Caco-2 (cell line): ENCODE results near the gene KRT3. TPM values are rescaled to one million over a fixed set of nuclear protein-coding genes. Genes with fewer than 3 reads are reported as not detected.
A peak's percentile ranks its signal among the peaks of the same experiment; 100 is the strongest.

Source experiments
- BruUV-seq: library from RNA; stranded (reverse); fragments of 400-500 nt; replicated peaks from 2 replicates; lab custom pipeline; 2021; lab: Mats Ljungman, UMichigan
- CTCF ChIA-PET: fragments of 300-600 bp; sonication (Branson Sonifier 250); formaldehyde crosslinking; loops from one replicate; lab custom pipeline; 2022; ENCODE audit warnings: antibody characterized with exemption; lab: Charles Lee
- POLR2A ChIA-PET: fragments of 300-600 bp; sonication (Branson Sonifier 250); formaldehyde crosslinking; loops from one replicate; lab custom pipeline; 2022; ENCODE audit warnings: antibody characterized with exemption; lab: Charles Lee
- DNase-seq, 2 experiments: peaks; one replicate each; pipeline versions ENCODE4 v3.0.0 to v3.0.0-alpha.2; 2020 to 2022
- H3K27me3 ChIP-seq: replicated peaks from 2 replicates; pipeline ENCODE4 v1.6.0; 2011; ENCODE audit warnings: low read length; ENCODE audit not compliant: control insufficient read depth, insufficient read depth
- H3K36me3 ChIP-seq: 2 replicates; pipeline ENCODE4 v1.5.1; 2011; ENCODE audit warnings: low read length; ENCODE audit not compliant: control insufficient read depth, insufficient read depth
- H3K4me1 ChIP-seq: fragments of 250-450 bp; sonication (Bioruptor Pico); 2 replicates; pipeline ENCODE4 v1.5.1; 2020; ENCODE audit warnings: mild to moderate bottlenecking
- H3K4me3 ChIP-seq: 2 replicates; pipeline ENCODE4 v1.5.1; 2011; ENCODE audit warnings: low read depth, mild to moderate bottlenecking, control low read depth, low read length
- H3K9me3 ChIP-seq: fragments of 250-450 bp; sonication (Bioruptor Pico); 2 replicates; pipeline ENCODE4 v1.5.1; 2020; ENCODE audit warnings: mild to moderate bottlenecking, moderate library complexity
- H3K27ac Mint-ChIP-seq: one replicate; pipeline ENCODE4 v1.8.0; 2022; ENCODE audit warnings: mixed read lengths; ENCODE audit not compliant: unreplicated experiment
- H3K27me3 Mint-ChIP-seq: one replicate; pipeline ENCODE4 v1.8.0; 2022; ENCODE audit warnings: mixed read lengths; ENCODE audit not compliant: insufficient read depth, unreplicated experiment
- H3K36me3 Mint-ChIP-seq: one replicate; pipeline ENCODE4 v1.8.0; 2022; ENCODE audit warnings: mild to moderate bottlenecking, mixed read lengths; ENCODE audit not compliant: insufficient read depth, unreplicated experiment
- H3K4me1 Mint-ChIP-seq: one replicate; pipeline ENCODE4 v1.8.0; 2022; ENCODE audit warnings: low read depth, mixed read lengths; ENCODE audit not compliant: unreplicated experiment
- H3K4me3 Mint-ChIP-seq: one replicate; pipeline ENCODE4 v1.8.0; 2022; ENCODE audit warnings: mild to moderate bottlenecking, moderate library complexity, mixed read lengths; ENCODE audit not compliant: unreplicated experiment
- H3K9me3 Mint-ChIP-seq: one replicate; pipeline ENCODE4 v1.8.0; 2022; ENCODE audit warnings: mixed read lengths; ENCODE audit not compliant: unreplicated experiment
- CTCF ChIP-seq, 2 experiments: fragments of 200-600 bp in 1 of 2; IDR thresholded peaks; 1 replicate in 1 of 2; 2 replicates in 1 of 2; pipeline versions ENCODE4 v1.5.1 to v1.8.0; 2011 to 2022; ENCODE audit warnings: antibody characterized with exemption in 1 of 2, control low read depth in 1 of 2, inconsistent platforms in 1 of 2, low read depth in 1 of 2, low read length in 1 of 2, mild to moderate bottlenecking in 1 of 2, moderate library complexity in 1 of 2; ENCODE audit not compliant: insufficient read depth in 1 of 2, severe bottlenecking in 1 of 2, unreplicated experiment in 1 of 2
- intact Hi-C: fragments of 100-400 bp; cut with micrococcal nuclease; formaldehyde crosslinking; loops from one replicate; pipeline ENCODE4 v1.10.0; 2022; ENCODE audit not compliant: unreplicated experiment
- total RNA-seq: library from RNA; stranded (reverse); gene quantifications from 2 replicates; pipeline ENCODE4 v1.2.3, GENCODE V29; 2022

Gene KRT3
- total RNA-seq, 1 experiment from 2014 or later, result not detected

GRCh38 chr12:52742822-52743457 lies 53.0 kb downstream of the KRT3 start:
- H3K9me3 ChIP-seq, result no peaks in the 10 kb centered on the region
- no peaks in the 10 kb centered on the region for H3K9me3 Mint-ChIP-seq
- no peaks in the 10 kb centered on the region for H3K27me3 ChIP-seq
- no peaks in the 10 kb centered on the region for H3K4me1 Mint-ChIP-seq
- H3K4me3 ChIP-seq, result no peak overlapping the region
- DNase-seq, result no peak
- ChIA-PET POLR2A (interaction anchor here (0.6 kb wide), 1 partner anchor 280 kb away, joined by 3 read pairs; no protein-coding TSS in a partner anchor), CTCF (no interaction called here)
- intact Hi-C loops, result no loop called here
- no peak overlapping the region for H3K4me3 Mint-ChIP-seq
- BruUV-seq, result no TSS peak
- H3K36me3 Mint-ChIP-seq, result no peaks in the 10 kb centered on the region
- TF ChIP-seq CTCF (IDR thresholded peaks at IDR 0.05; ENCODE audit: insufficient read depth in 1 of 2, low read depth in 1 of 2, low read length in 1 of 2, severe bottlenecking in 1 of 2, unreplicated experiment in 1 of 2), result no peak
- H3K4me1 ChIP-seq, result no peaks in the 10 kb centered on the region
- no peak overlapping the region for H3K27ac Mint-ChIP-seq
- H3K27me3 Mint-ChIP-seq, result peaks cover 12% of the 10 kb centered on the region
- H3K36me3 ChIP-seq, result no peaks in the 10 kb centered on the region

- Mint-ChIP-seq H3K9me3 (no peaks in the 10 kb centered on the region), H3K27me3 (peaks cover 12% of the 10 kb centered on the region), H3K4me3 (no peak overlapping the region), H3K36me3 (no peaks in the 10 kb centered on the region), H3K4me1 (no peaks in the 10 kb centered on the region), H3K27ac (no peak overlapping the region)
- no peak for DNase-seq
- CTCF ChIA-PET, result no interaction called here
- no peak overlapping the region for H3K4me3 ChIP-seq
- intact Hi-C loops, result no loop called here
- no peaks in the 10 kb centered on the region for H3K9me3 ChIP-seq
- H3K27me3 ChIP-seq, result no peaks in the 10 kb centered on the region
- BruUV-seq, result no TSS peak
- H3K4me1 ChIP-seq, result no peaks in the 10 kb centered on the region
- no peak for TF ChIP-seq CTCF (IDR thresholded peaks at IDR 0.05; ENCODE audit: insufficient read depth in 1 of 2, low read depth in 1 of 2, low read length in 1 of 2, severe bottlenecking in 1 of 2, unreplicated experiment in 1 of 2)
- POLR2A ChIA-PET, result no interaction called here
- no peaks in the 10 kb centered on the region for H3K36me3 ChIP-seq
These were observed 53.7 kb downstream of the KRT3 start for GRCh38 chr12:52742196-52742580.

- Histone ChIP-seq H3K4me3 (no peak overlapping the region), H3K27me3 (no peaks in the 10 kb centered on the region), H3K4me1 (no peaks in the 10 kb centered on the region), H3K36me3 (no peaks in the 10 kb centered on the region), H3K9me3 (no peaks in the 10 kb centered on the region)
- no peak overlapping the region for H3K27ac Mint-ChIP-seq
- H3K4me3 Mint-ChIP-seq, result no peak overlapping the region
- POLR2A ChIA-PET, result no interaction called here
- BruUV-seq, result no TSS peak
- H3K36me3 Mint-ChIP-seq, result no peaks in the 10 kb centered on the region
- H3K4me1 Mint-ChIP-seq, result no peaks in the 10 kb centered on the region
- CTCF ChIA-PET, result no interaction called here
- peak; percentile 69 to 81 for DNase-seq
- intact Hi-C loops, result no loop called here
- peaks cover 12% of the 10 kb centered on the region for H3K27me3 Mint-ChIP-seq
- H3K9me3 Mint-ChIP-seq, result no peaks in the 10 kb centered on the region
- no peak for TF ChIP-seq CTCF (IDR thresholded peaks at IDR 0.05; ENCODE audit: insufficient read depth in 1 of 2, low read depth in 1 of 2, low read length in 1 of 2, severe bottlenecking in 1 of 2, unreplicated experiment in 1 of 2)
These were observed 54.3 kb downstream of the KRT3 start for GRCh38 chr12:52741375-52742195.
